SKM-1 treated with dmso at 0.1 percent for 144 hours (cell line): ENCODE measurements around the gene DPYSL4.

ENCODE experiments used
- DNase-seq: peaks from one replicate; lab custom pipeline; 2025; ENCODE audit not compliant: unreplicated experiment; lab: John Stamatoyannopoulos, UW

Gene DPYSL4

GRCh38 chr10:132176623-132177500, 9.9 kb upstream of the DPYSL4 start:
- DNase-seq = no peak

- DNase-seq = no peak
Measured at GRCh38 chr10:132178046-132178445, 8.7 kb upstream of the DPYSL4 start.

- DNase-seq = no peak
Measured at GRCh38 chr10:132178672-132179545, 7.8 kb upstream of the DPYSL4 start.

- no peak for DNase-seq
Measured at GRCh38 chr10:132179551-132180392, 7.0 kb upstream of the DPYSL4 start.

GRCh38 chr10:132180736-132181135, 6.0 kb upstream of the DPYSL4 start:
- DNase-seq = no peak

- DNase-seq = no peak
Measured at GRCh38 chr10:132181691-132182425, 4.9 kb upstream of the DPYSL4 start.

GRCh38 chr10:132182591-132182990, 4.2 kb upstream of the DPYSL4 start:
- no peak for DNase-seq

GRCh38 chr10:132183046-132183445, 3.7 kb upstream of the DPYSL4 start:
- no peak for DNase-seq

- no peak for DNase-seq
Measured at GRCh38 chr10:132184816-132185593, 1.7 kb upstream of the DPYSL4 start.

GRCh38 chr10:132185601-132186487, 904 bp upstream of the DPYSL4 start:
- no peak for DNase-seq

GRCh38 chr10:132187430-132188138, 836 bp downstream of the DPYSL4 start:
- DNase-seq = no peak

- DNase-seq = no peak
Measured at GRCh38 chr10:132188331-132188730, 1.6 kb downstream of the DPYSL4 start.

- no peak for DNase-seq
Measured at GRCh38 chr10:132189016-132189415, 2.3 kb downstream of the DPYSL4 start.

GRCh38 chr10:132189810-132190422, 3.2 kb downstream of the DPYSL4 start:
- no peak for DNase-seq

GRCh38 chr10:132192076-132192975, 5.6 kb downstream of the DPYSL4 start:
- no peak for DNase-seq

GRCh38 chr10:132192991-132193665, 6.4 kb downstream of the DPYSL4 start:
- no peak for DNase-seq
